GM19328 (cell line): ENCODE results near the gene TOLLIP.

Experiments used
- ATAC-seq: cut with Tn5 transposase; IDR thresholded peaks from one replicate; pipeline ENCODE4 v1.9.1; 2021; ENCODE audit warnings: mild to moderate bottlenecking, moderate library complexity; ENCODE audit not compliant: unreplicated experiment

The TOLLIP gene

DNA sequence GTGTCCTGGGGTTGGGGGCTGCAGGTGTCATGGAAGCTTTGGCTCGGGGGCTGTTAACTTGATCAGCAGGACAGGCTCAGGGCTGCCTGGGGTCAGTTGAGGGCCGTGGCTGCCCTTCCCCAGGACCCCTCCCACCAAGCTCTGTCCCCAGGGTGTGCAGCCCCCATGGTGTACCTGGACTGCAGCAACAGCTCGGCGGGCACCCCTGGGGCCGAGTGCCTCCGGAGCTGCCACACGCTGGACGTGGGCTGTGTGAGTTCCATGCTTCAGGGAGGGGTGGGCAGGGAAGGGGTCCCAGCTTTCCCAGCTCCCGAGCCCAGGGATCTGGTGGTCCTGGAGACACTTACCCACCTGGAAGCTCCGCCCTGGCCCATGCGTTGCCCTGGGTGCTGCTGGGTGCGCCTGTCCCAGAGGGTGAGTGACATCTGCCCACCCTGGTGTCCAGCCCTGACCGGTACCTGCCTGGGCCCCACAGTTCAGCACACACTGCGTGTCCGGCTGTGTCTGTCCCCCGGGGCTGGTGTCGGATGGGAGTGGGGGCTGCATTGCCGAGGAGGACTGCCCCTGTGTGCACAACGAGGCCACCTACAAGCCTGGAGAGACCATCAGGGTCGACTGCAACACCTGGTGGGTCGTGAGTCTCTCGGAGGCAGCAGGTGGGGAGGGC is 75.2 kb downstream of the TOLLIP start:
- no peak for ATAC-seq

GRCh38 chr11:1233351-1234053 is 75.9 kb downstream of the TOLLIP start:
- ATAC-seq, result no peak

DNA sequence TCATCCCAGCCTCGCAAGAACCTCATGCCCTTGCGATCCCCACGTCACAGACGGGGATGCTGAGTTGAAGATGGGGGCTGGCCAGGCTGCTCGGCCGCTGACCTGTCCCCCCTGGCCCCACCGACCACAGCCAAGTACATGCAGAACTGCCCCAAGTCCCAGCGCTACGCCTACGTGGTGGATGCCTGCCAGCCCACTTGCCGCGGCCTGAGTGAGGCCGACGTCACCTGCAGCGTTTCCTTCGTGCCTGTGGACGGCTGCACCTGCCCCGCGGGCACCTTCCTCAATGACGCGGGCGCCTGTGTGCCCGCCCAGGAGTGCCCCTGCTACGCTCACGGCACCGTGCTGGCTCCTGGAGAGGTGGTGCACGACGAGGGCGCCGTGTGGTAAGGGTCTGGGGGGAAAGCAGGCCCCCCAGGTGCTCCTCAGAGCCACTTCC is 76.5 kb downstream of the TOLLIP start:
- ATAC-seq, result no peak

GRCh38 chr11:1232021-1232882 is 77.2 kb downstream of the TOLLIP start:
- no peak for ATAC-seq

- no peak for ATAC-seq
Observed at GRCh38 chr11:1231396-1232020, 77.9 kb downstream of the TOLLIP start.

- no peak for ATAC-seq
Observed at GRCh38 chr11:1230456-1231395, 78.7 kb downstream of the TOLLIP start.

- no peak for ATAC-seq
Observed at GRCh38 chr11:1230121-1230455, 79.3 kb downstream of the TOLLIP start.

DNA sequence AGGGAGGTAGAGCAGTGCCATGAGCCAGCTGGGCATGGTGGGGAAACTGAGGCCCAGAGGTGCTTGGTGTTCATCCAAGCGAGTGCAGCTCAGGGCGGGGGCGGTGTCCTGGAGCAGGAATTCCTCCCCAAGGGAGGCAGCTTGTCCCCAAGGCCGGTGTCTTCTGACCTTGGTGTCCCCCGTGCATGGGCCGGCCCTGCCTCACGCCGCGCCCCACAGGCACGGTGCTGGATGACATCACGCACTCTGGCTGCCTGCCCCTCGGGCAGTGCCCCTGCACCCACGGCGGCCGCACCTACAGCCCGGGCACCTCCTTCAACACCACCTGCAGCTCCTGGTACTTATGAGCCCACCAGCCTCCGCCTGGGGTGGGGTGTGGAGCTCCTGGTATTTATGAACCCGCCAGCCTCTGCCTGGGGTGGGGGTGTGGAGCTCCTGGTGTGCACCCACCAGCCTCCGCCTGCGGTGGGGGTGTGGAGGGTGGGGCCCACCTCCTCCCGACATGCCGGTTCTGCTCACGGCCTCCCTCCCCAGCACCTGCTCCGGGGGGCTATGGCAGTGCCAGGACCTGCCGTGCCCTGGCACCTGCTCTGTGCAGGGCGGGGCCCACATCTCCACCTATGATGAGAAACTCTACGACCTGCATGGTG is 79.8 kb downstream of the TOLLIP start:
- no peak for ATAC-seq

DNA sequence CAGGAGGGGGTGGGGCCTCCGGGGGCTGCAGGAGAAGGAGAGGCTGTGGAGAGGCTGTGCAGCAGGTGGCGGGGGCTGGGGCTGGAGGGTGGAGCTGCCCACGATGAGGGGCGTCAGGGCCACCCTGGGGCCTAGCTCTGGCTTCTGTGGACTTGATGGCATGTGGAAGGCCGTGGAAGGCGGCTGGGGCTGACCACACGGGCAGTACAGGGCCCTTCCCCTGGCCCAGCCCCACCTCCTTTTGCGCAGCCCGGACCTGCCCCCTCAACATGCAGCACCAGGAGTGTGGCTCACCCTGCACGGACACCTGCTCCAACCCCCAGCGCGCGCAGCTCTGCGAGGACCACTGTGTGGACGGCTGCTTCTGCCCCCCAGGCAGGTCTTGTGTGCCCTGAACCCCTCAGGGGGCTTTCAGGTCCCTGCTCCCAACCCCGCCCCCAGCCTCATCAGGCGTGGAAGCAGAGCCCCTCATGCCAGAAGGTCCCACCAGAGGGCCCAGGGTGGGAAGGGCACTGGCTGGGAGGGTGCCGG is 80.4 kb downstream of the TOLLIP start:
- no peak for ATAC-seq

- no peak for ATAC-seq
Observed at GRCh38 chr11:1228101-1228821, 81.2 kb downstream of the TOLLIP start.

GRCh38 chr11:1227551-1228100 is 81.8 kb downstream of the TOLLIP start:
- no peak for ATAC-seq

DNA sequence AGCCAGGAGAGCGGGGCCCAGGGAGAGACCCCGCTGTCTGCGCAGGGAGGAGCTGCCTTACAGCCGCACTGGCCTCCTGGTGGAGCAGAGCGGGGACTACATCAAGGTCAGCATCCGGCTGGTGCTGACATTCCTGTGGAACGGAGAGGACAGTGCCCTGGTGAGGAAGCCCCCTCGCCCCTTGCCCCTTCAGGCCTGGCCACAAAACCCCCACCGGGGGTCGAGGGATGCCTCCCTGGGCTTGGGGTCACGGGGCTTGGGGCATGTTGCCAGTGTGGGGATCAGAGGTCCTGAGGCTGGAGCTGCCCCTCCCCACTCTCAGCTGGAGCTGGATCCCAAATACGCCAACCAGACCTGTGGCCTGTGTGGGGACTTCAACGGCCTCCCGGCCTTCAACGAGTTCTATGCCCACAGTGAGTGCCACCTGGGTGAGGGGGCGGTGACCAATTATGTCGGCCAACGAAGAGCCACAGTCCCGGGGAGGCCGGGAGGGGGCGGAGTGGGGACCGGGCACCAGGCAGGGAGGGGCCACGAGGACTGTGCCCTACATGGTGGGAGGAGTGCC is 82.4 kb downstream of the TOLLIP start:
- ATAC-seq, result no peak

- ATAC-seq, result no peak
Observed at GRCh38 chr11:1226226-1226985, 83.0 kb downstream of the TOLLIP start.

DNA sequence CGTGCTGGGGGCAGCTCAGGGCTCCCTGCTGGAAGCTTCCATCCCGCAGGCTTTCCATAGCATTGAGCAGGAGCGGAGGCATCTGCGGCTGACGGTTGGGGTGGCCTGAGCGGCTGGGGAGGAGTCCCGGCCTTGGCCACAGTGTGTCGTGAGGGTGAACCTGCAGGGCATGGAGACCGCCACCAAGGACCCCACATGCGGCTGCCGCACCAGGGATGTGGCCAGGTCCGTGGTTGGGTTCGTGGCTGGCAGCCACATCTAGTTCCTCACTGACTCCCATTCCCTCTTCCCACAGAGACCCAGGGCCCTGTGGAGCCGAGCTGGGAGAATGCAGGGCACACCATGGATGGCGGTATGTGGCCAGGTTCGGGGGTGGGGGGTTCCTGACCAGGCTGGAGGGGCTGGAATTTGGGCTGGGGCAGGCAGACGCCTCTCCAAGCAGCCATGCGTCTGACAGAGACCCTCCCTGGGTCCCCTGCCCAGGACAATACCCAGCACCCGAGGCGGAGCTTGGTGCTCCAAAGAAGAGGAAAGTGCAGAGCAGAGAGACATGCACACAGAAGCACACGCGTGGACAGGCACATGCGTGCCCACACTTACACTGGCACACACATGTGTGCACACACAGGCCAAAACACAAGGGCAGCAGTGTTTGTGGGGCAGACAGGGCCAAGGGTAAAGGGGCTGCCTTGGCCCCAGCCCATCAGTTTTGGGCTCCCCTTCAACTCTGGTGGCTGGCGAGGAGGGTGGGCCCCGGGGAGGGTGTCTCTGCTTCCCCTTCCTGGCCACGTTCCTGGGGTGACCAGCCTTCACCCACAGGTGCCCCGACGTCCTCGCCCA is 83.8 kb downstream of the TOLLIP start:
- no peak for ATAC-seq

GRCh38 chr11:1224491-1225385 is 84.7 kb downstream of the TOLLIP start:
- ATAC-seq, result no peak
